GM18505 (cell line): ENCODE data around the gene MUC20.
"Not testable (repeated sequence)": the region's sequence is repeated elsewhere in the genome, so short reads cannot be mapped to it uniquely, and the experiment has no call there.

Experiments
- ATAC-seq: cut with Tn5 transposase; IDR thresholded peaks from one replicate; pipeline ENCODE4 v1.9.1; 2021; ENCODE audit not compliant: unreplicated experiment
- POLR2A ChIP-seq: IDR thresholded peaks from 4 replicates; pipeline ENCODE4 v1.6.1; 2011; ENCODE audit warnings: borderline replicate concordance; ENCODE audit not compliant: insufficient read depth, insufficient read length; ENCODE audit errors: extremely low read depth

MUC20 gene

DNA sequence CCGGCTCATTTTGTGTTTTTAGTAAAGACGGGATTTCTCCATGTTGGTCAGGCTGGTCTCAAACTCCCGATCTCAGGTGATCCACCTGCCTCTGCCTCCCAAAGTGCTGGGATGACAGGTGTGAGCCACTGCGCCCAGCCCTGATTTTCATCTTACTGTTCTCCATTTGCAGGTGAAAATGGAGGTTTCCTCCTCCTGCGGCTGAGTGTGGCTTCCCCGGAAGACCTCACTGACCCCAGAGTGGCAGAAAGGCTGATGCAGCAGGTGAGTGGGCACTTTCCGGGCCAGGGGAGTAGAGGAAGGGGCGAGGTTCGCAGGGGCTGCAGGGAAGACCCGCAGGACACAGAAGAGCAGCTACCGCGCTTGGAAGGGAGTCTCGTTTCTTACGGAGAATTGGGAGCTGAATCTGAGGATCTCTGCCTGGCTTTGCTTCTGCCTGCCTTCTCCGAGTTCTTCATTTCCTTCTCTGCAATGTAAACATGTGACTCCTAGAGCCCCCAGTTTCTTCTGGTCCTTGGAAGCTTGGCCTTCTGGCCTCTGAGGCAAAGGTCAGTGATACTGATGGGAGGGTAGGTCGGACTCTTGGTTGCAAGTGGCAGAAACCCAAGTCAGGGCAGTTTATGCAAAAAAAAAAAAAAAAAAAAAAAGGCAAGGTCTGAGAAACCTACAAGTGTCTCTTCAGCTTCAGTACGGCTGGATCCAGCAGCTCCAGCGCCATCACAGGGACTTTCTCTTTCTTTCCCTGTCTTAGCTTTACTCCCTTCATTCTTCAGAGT is 8.9 kb downstream of the MUC20 start:
- no peak for ATAC-seq
- no peak for TF ChIP-seq POLR2A

GRCh38 chr3:195731356-195731905 is 10.7 kb downstream of the MUC20 start:
- no peak for ATAC-seq
- TF ChIP-seq POLR2A, result no peak

DNA sequence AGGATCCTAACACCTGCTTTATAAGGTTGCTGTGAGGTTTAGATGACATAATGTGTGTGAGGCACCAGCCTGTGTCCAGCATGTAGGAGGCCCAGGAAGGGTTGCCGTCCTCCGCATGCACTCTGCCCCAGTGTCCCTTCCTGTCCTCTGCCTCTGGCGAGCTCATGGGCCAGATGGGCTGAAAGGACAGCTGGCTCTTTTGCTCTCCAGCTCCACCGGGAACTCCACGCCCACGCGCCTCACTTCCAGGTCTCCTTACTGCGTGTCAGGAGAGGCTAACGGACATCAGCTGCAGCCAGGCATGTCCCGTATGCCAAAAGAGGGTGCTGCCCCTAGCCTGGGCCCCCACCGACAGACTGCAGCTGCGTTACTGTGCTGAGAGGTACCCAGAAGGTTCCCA is 12.2 kb downstream of the MUC20 start:
- TF ChIP-seq POLR2A, result no peak
- ATAC-seq, result no peak

- no peak for ATAC-seq
- TF ChIP-seq POLR2A, result no peak
These were observed 14.4 kb downstream of the MUC20 start for GRCh38 chr3:195735036-195735695.

GRCh38 chr3:195736866-195737490 is 16.2 kb downstream of the MUC20 start:
- no peak for ATAC-seq
- no peak for TF ChIP-seq POLR2A

GRCh38 chr3:195737782-195738181 is 17.0 kb downstream of the MUC20 start:
- ATAC-seq, result not testable (repeated sequence)

- no peak for TF ChIP-seq POLR2A
- no peak for ATAC-seq
These were observed 17.7 kb downstream of the MUC20 start for GRCh38 chr3:195738274-195739044.

DNA sequence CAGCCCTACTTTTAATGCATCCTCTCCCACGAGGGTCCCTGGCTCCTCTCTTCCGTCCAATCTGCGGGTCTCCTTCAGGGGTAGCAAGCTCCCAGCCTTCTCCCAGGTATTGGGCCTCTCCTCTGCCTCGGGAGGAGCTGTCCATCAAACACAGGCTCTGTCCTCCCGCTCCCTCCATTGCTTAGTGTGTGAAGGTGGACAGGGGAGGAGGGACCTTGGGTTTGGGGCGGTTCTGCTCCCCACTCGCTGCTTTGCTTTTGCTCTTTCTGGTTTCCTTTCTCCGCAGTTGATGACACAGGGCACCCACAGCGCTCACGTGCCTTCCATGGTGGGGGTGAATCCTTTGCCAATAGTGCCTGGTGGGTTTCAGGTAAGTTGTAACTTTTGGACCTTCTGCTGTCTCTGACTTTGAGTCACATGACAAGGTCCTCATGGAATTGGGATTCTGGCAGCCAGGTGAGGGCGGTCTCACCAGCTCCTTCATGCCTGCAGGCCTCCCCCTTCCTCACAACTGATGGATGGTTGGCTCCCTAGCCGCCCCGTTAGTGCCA is 18.9 kb downstream of the MUC20 start:
- ATAC-seq, result no peak
- TF ChIP-seq POLR2A, result no peak

DNA sequence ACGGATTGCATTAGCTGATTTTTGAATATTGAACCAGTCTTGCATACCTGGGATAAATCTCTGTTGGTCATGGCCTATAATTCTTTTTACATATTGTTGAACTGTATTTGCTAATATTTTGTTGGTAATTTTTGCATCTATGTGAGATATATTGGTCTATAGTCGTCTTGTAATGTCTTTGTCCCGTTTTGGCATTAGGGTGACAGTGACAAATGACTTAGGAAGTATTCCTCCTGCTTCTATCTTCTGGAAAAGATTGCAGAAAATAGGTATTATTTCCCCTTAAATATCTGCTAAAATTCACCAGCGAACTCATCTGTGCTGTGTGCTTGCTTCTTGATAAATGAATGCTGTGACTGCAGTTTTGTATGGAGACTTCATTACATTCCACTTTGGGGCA is 23.7 kb downstream of the MUC20 start:
- no peak for ATAC-seq
- no peak for TF ChIP-seq POLR2A

DNA sequence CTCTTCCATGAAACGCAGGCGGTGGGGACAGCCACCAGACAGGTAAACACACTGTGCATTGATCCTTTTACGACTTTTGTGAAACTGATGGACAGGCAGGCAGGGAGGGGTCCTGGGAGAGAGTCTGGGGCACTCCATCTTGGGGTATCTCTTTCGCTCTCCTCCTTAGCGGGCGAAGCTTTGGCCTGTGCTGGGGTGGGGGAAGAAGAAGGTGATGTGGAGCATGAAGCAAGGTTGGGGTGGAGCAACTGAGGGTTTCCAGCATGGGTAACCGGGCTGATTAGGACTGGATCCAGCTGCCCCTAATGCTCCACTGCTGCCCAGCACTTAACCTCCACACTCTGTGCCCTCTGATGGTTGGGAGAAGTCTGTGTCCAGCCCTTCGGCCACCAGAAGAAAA is 25.6 kb downstream of the MUC20 start:
- TF ChIP-seq POLR2A, result no peak
- no peak for ATAC-seq

GRCh38 chr3:195746751-195747150 is 26.0 kb downstream of the MUC20 start:
- ATAC-seq, result no peak
- TF ChIP-seq POLR2A, result no peak

- no peak for TF ChIP-seq POLR2A
- no peak for ATAC-seq
These were observed 27.9 kb downstream of the MUC20 start for GRCh38 chr3:195748661-195749060.

DNA sequence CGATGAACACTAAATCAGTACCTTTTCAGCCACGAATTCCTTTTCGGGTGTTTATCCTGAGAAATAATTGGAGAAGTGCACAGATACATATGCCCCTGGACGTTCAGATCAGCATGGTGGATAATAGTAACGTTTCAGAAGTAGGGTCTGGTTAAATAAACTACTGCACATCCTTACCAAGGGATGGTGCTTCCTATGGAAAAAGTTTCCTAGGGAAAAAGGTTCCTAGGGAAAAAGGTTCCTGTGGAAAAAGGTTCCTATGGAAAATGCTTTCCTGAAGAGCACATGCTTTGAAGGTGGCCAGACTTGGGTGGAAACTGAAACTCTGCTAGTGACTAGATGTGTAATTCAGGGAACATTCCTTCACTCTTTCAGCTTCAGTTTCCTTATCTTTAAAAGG is 28.3 kb downstream of the MUC20 start:
- not testable (repeated sequence) for ATAC-seq
